Caco-2 (cell line): ENCODE measurements around the gene PRICKLE3. TPM values are rescaled to one million over a fixed set of nuclear protein-coding genes. Genes with fewer than 3 reads are reported as not detected.

Experiments used
- BruUV-seq: library from RNA; stranded (reverse); fragments of 400-500 nt; replicated peaks from 2 replicates; lab custom pipeline; 2021; lab: Mats Ljungman, UMichigan
- CTCF ChIA-PET: fragments of 300-600 bp; sonication (Branson Sonifier 250); formaldehyde crosslinking; loops from one replicate; lab custom pipeline; 2022; ENCODE audit warnings: antibody characterized with exemption; lab: Charles Lee
- POLR2A ChIA-PET: fragments of 300-600 bp; sonication (Branson Sonifier 250); formaldehyde crosslinking; loops from one replicate; lab custom pipeline; 2022; ENCODE audit warnings: antibody characterized with exemption; lab: Charles Lee
- DNase-seq, 2 experiments: peaks; one replicate each; pipeline versions ENCODE4 v3.0.0 to v3.0.0-alpha.2; 2020 to 2022
- H3K27me3 ChIP-seq: replicated peaks from 2 replicates; pipeline ENCODE4 v1.6.0; 2011; ENCODE audit warnings: low read length; ENCODE audit not compliant: control insufficient read depth, insufficient read depth
- H3K36me3 ChIP-seq: 2 replicates; pipeline ENCODE4 v1.5.1; 2011; ENCODE audit warnings: low read length; ENCODE audit not compliant: control insufficient read depth, insufficient read depth
- H3K4me1 ChIP-seq: fragments of 250-450 bp; sonication (Bioruptor Pico); 2 replicates; pipeline ENCODE4 v1.5.1; 2020; ENCODE audit warnings: mild to moderate bottlenecking
- H3K4me3 ChIP-seq: 2 replicates; pipeline ENCODE4 v1.5.1; 2011; ENCODE audit warnings: low read depth, mild to moderate bottlenecking, control low read depth, low read length
- H3K9me3 ChIP-seq: fragments of 250-450 bp; sonication (Bioruptor Pico); 2 replicates; pipeline ENCODE4 v1.5.1; 2020; ENCODE audit warnings: mild to moderate bottlenecking, moderate library complexity
- H3K27ac Mint-ChIP-seq: one replicate; pipeline ENCODE4 v1.8.0; 2022; ENCODE audit warnings: mixed read lengths; ENCODE audit not compliant: unreplicated experiment
- H3K27me3 Mint-ChIP-seq: one replicate; pipeline ENCODE4 v1.8.0; 2022; ENCODE audit warnings: mixed read lengths; ENCODE audit not compliant: insufficient read depth, unreplicated experiment
- H3K36me3 Mint-ChIP-seq: one replicate; pipeline ENCODE4 v1.8.0; 2022; ENCODE audit warnings: mild to moderate bottlenecking, mixed read lengths; ENCODE audit not compliant: insufficient read depth, unreplicated experiment
- H3K4me1 Mint-ChIP-seq: one replicate; pipeline ENCODE4 v1.8.0; 2022; ENCODE audit warnings: low read depth, mixed read lengths; ENCODE audit not compliant: unreplicated experiment
- H3K4me3 Mint-ChIP-seq: one replicate; pipeline ENCODE4 v1.8.0; 2022; ENCODE audit warnings: mild to moderate bottlenecking, moderate library complexity, mixed read lengths; ENCODE audit not compliant: unreplicated experiment
- H3K9me3 Mint-ChIP-seq: one replicate; pipeline ENCODE4 v1.8.0; 2022; ENCODE audit warnings: mixed read lengths; ENCODE audit not compliant: unreplicated experiment
- CTCF ChIP-seq, 2 experiments: fragments of 200-600 bp in 1 of 2; IDR thresholded peaks; 1 replicate in 1 of 2; 2 replicates in 1 of 2; pipeline versions ENCODE4 v1.5.1 to v1.8.0; 2011 to 2022; ENCODE audit warnings: antibody characterized with exemption in 1 of 2, control low read depth in 1 of 2, inconsistent platforms in 1 of 2, low read depth in 1 of 2, low read length in 1 of 2, mild to moderate bottlenecking in 1 of 2, moderate library complexity in 1 of 2; ENCODE audit not compliant: insufficient read depth in 1 of 2, severe bottlenecking in 1 of 2, unreplicated experiment in 1 of 2
- intact Hi-C: fragments of 100-400 bp; cut with micrococcal nuclease; formaldehyde crosslinking; loops from one replicate; pipeline ENCODE4 v1.10.0; 2022; ENCODE audit not compliant: unreplicated experiment
- total RNA-seq: library from RNA; stranded (reverse); gene quantifications from 2 replicates; pipeline ENCODE4 v1.2.3, GENCODE V29; 2022

Gene PRICKLE3
- total RNA-seq, 1 experiment from 2014 or later = 8.4 TPM

- H3K9me3 ChIP-seq = no peaks in the 10 kb centered on the region
- ChIA-PET CTCF (no interaction called here), POLR2A (interaction anchor here (1.0 kb wide), 1 partner anchor 40 kb away, joined by 3 read pairs; no protein-coding TSS in a partner anchor)
- Mint-ChIP-seq H3K9me3 (no peaks in the 10 kb centered on the region), H3K27me3 (no peaks in the 10 kb centered on the region), H3K27ac (no peak overlapping the region), H3K4me1 (no peaks in the 10 kb centered on the region), H3K36me3 (peaks cover 6% of the 10 kb centered on the region), H3K4me3 (peak overlapping the region; percentile 68)
- H3K4me1 ChIP-seq = no peaks in the 10 kb centered on the region
- TSS peak; percentile 53 for BruUV-seq
- peak; percentile 71 to 74 for DNase-seq
- TF ChIP-seq CTCF (IDR thresholded peaks at IDR 0.05; ENCODE audit: insufficient read depth in 1 of 2, low read depth in 1 of 2, low read length in 1 of 2, severe bottlenecking in 1 of 2, unreplicated experiment in 1 of 2) = peak; percentile 10 to 21
- H3K36me3 ChIP-seq = no peaks in the 10 kb centered on the region
- intact Hi-C loops = loop anchor here (10.0 kb wide), 1 partner anchor 56 kb away; the partner anchor contains the start of gene PLP2
- H3K27me3 ChIP-seq = no peaks in the 10 kb centered on the region
- peak overlapping the region; percentile 46 for H3K4me3 ChIP-seq
These were observed 44.5 kb upstream of the PRICKLE3 start for GRCh38 chrX:49230500-49231232.

- no peaks in the 10 kb centered on the region for H3K4me1 ChIP-seq
- ChIA-PET CTCF (no interaction called here), POLR2A (no interaction called here)
- DNase-seq = no peak
- Mint-ChIP-seq H3K27ac (no peak overlapping the region), H3K27me3 (peaks cover 4% of the 10 kb centered on the region), H3K36me3 (no peaks in the 10 kb centered on the region), H3K9me3 (no peaks in the 10 kb centered on the region), H3K4me3 (no peak overlapping the region), H3K4me1 (no peaks in the 10 kb centered on the region)
- intact Hi-C loops = no loop called here
- no peak for TF ChIP-seq CTCF (IDR thresholded peaks at IDR 0.05; ENCODE audit: insufficient read depth in 1 of 2, low read depth in 1 of 2, low read length in 1 of 2, severe bottlenecking in 1 of 2, unreplicated experiment in 1 of 2)
- H3K9me3 ChIP-seq = no peaks in the 10 kb centered on the region
- no peaks in the 10 kb centered on the region for H3K36me3 ChIP-seq
- no TSS peak for BruUV-seq
- H3K4me3 ChIP-seq = no peak overlapping the region
- H3K27me3 ChIP-seq = no peaks in the 10 kb centered on the region
These were observed 42.0 kb upstream of the PRICKLE3 start for GRCh38 chrX:49228185-49228584.

- TF ChIP-seq CTCF (IDR thresholded peaks at IDR 0.05; ENCODE audit: insufficient read depth in 1 of 2, low read depth in 1 of 2, low read length in 1 of 2, severe bottlenecking in 1 of 2, unreplicated experiment in 1 of 2) = no peak
- H3K4me1 ChIP-seq = no peaks in the 10 kb centered on the region
- intact Hi-C loops = no loop called here
- no peak overlapping the region for H3K4me3 ChIP-seq
- H3K27me3 ChIP-seq = no peaks in the 10 kb centered on the region
- ChIA-PET POLR2A (interaction anchor here (0.6 kb wide), 1 partner anchor 37 kb away, joined by 3 read pairs; no protein-coding TSS in a partner anchor), CTCF (no interaction called here)
- no peaks in the 10 kb centered on the region for H3K9me3 ChIP-seq
- Mint-ChIP-seq H3K9me3 (no peaks in the 10 kb centered on the region), H3K4me3 (no peak overlapping the region), H3K27me3 (peaks cover 4% of the 10 kb centered on the region), H3K27ac (no peak overlapping the region), H3K4me1 (no peaks in the 10 kb centered on the region), H3K36me3 (no peaks in the 10 kb centered on the region)
- no peak for DNase-seq
- H3K36me3 ChIP-seq = no peaks in the 10 kb centered on the region
- no TSS peak for BruUV-seq
These were observed 41.6 kb upstream of the PRICKLE3 start for GRCh38 chrX:49227726-49228125.
